Fibroblast of mammary gland (primary cell): Measurements from ENCODE around the gene PLRG1.

Experiments
- DNase-seq: peaks from one replicate; pipeline ENCODE4 v3.0.0-alpha.2; 2010; ENCODE audit warnings: low read depth
- H3K4me3 ChIP-seq: 2 replicates; pipeline ENCODE4 v1.5.1; 2011; ENCODE audit warnings: low read depth, mild to moderate bottlenecking, low read length, moderate library complexity; ENCODE audit not compliant: control insufficient read depth
- TF ChIP-seq, protein P1 (sequence below): conservative IDR thresholded peaks from 2 replicates; pipeline ENCODE4 v1.5.1; 2011; ENCODE audit warnings: low read depth, low read length, inconsistent platforms; ENCODE audit not compliant: control insufficient read depth, insufficient read depth

The PLRG1 gene

DNA sequence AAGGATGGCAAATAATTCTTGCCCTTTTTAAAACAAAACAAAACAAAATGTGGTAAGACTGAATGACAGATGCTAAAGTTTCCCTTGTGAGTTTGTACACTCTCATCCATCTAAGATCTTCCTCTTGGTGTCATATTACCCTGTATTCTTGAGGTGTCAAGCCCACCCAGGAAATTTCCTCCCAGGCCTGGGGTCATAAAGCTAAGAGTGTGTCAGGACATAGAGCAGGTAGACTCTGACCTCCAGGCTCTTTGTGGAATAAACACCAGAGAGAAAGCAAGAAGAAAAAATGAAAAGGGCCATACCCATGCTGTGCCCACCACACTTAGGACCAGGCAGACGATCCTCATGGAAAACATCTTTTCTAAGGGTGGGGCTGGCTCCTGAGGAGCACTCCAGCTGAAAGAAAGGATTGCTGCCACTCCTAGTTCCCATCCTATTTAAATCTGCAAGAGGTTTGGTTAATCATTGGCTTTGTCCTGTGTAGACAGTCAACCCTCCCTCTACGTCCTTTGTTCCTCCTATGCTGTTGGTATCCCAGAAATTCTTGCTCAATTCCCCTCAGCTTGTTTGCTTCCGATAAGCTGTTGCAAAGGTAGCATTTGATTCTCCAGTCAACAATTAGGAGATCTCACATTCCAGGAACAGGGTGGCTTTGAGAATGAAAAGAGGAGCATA is 40.3 kb upstream of the PLRG1 start, which contains the start of gene FGA:
Gene FGA, minus strand, starts transcription at position 414 of the 678 bp plus-strand sequence. Its CDS starts 55 bp downstream, at position 359.
- no peak for DNase-seq
- no peak within 1 kb of the TSS for H3K4me3 ChIP-seq
- TF ChIP-seq, protein P1, sequence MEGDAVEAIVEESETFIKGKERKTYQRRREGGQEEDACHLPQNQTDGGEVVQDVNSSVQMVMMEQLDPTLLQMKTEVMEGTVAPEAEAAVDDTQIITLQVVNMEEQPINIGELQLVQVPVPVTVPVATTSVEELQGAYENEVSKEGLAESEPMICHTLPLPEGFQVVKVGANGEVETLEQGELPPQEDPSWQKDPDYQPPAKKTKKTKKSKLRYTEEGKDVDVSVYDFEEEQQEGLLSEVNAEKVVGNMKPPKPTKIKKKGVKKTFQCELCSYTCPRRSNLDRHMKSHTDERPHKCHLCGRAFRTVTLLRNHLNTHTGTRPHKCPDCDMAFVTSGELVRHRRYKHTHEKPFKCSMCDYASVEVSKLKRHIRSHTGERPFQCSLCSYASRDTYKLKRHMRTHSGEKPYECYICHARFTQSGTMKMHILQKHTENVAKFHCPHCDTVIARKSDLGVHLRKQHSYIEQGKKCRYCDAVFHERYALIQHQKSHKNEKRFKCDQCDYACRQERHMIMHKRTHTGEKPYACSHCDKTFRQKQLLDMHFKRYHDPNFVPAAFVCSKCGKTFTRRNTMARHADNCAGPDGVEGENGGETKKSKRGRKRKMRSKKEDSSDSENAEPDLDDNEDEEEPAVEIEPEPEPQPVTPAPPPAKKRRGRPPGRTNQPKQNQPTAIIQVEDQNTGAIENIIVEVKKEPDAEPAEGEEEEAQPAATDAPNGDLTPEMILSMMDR = no peak

DNA sequence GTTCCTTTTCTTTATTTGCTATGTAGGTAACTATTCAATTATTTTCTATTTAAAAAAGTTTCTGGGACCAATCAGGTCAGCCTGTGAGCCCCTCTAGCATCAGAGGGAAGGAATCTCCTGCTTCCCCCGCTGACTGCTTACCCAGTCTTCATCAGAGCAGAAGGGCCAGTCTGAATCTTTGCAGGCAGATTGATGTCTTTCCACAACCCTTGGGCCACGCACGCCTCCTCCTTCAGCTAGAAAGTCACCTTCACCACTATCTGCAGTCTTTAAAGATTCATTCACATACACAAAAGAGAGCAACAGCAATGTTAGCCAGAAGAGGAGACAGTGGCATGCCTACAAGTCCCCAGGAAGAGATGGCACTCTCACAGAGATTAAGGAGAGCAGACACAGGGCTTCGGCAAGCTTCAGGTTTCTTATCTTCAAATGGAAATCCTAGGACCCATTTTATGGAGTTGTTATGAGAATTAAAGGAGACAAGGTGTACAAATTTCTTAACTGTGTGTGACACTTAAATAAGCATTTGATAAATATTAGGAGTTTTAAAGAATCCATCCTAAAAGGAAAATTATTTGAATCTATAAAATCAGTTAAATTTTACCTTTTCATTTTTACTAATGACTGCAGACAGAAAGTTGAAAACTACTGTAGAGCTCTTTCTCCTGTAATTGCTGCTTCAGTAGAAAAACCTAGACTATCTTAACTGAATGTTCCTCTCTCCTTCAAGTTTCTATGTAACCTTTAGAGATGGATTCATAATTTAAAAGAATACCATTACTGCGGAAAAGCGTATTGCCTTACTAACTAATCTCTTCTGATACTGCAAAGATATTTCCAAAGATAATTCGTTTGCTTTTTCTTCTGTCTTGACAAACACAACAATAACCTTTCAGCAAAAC is 39.3 kb upstream of the PLRG1 start:
- TF ChIP-seq, protein P1 = no peak
- no peak for DNase-seq

DNA sequence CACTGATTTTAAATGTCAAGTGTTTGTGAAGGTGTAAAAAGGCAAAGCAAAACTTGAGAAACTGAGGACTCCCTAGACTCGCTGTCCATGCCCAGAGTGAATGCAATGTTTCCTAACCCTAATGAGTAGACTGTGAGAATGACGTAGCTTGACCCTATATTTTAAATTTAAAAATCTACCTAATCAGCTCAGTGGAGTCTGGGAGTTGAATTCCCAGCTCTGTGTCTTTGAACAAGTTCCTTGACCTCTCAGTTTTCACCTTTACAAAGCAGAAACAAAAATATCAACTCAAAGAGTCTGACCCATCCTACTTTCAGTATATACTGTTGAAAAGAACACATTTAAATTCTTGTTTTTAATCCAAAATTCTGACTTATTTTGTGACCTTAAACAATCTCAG is 38.0 kb upstream of the PLRG1 start:
- TF ChIP-seq, protein P1 = no peak
- no peak for DNase-seq
- no peak overlapping the region for H3K4me3 ChIP-seq

More for the DNA sequence above, 39.3 kb upstream of the PLRG1 start:
- H3K4me3 ChIP-seq = no peak overlapping the region

DNA sequence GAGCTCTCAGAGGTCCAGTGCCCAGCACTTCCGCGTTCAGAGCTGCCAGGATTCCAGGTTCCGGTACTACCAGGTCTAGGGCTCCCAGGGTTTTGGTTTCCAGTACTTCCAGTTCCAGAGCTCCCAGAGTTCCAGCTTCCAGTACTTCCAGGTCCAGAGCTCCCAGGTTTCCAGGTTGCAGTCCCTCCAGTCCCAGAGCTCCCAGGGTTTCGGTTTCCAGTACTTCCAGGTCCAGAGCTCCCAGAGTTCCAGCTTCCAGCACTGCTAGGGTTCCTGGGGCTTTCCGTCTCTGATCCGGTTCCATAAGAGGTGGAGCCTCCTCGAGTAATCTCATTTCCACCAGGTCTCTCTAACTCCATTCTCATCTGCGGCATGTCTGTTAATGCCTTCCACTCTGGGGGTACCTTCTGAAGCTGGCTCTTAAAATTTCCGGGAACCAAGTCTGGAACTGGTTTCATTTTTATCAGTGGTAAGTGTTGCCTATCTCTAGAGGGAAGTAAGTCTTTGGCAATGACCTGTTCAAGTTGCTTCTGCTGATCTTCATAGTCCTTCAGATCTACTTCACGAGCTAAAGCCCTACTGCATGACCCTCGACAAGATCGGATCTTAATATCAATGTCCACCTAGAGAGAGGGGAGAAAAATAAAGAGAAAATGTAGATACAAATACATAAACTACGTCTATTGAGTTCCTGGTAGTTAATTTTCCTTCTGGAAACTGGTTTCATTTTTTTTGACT is 36.3 kb upstream of the PLRG1 start:
- TF ChIP-seq, protein P1 = no peak
- H3K4me3 ChIP-seq = no peak overlapping the region
- DNase-seq = no peak

DNA sequence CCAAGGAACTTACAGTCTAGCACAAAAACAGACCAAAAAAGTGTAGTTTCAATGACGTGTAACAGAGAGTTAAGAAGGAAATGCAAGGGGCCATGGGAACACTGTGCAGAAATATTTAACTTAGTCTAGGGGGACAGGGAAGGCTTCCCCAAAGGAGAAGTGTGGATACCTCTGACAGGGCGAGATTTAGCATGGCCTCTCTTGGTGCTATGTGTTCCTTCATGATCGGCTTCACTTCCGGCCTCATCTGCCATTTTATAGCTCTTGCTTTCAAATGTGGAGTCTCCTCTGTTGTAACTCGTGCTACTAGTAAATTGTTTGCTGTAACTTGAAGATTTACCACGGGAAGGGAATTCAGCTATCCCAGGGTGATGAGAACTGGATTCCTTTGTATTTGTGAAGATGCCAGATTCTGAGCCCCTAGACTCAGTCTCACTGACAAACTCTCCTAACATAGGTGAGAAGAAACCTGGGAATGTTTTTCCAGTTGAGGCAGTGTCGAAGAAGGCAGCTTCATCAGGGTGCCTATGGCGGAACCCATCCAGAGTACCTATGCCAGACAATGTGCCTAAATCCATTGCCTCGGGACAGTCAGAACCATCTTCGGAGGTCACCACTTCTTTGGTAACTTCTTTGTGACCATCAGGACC is 35.3 kb upstream of the PLRG1 start:
- TF ChIP-seq, protein P1 = no peak
- DNase-seq = no peak
- no peak overlapping the region for H3K4me3 ChIP-seq

DNA sequence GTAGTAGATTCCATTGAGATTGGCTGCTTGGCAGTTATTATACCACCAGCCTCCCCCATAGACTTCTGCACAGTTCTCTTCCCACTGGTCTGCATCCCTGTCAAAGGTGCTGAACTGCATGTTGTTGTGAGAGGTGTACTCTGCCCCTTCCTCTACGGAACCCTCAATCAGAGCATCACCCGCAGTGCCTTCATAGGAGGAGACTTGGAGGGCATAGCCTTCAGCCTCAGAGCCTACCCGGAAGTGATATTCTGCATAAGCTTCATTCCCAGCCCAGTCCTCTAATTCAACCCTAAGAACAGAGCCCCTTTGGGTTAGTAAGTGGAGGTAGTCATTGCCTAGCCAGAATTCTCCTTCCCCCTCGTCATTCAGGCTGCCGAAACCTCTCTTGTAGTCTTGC is 34.1 kb upstream of the PLRG1 start:
- TF ChIP-seq, protein P1 = no peak
- H3K4me3 ChIP-seq = no peak overlapping the region
- DNase-seq = no peak
